Activated CD4-positive, CD25-positive, alpha-beta regulatory T cell treated with anti-CD3 and anti-CD28 coated beads, Interleukin-2, amount 50 U/mL, for 72 hours (primary cell): Measurements from ENCODE around the gene TEPSIN.
"Not testable (repeated sequence)": the region's sequence is repeated elsewhere in the genome, so short reads cannot be mapped to it uniquely, and the experiment has no call there.

Experiments
- DNase-seq: peaks from one replicate; pipeline ENCODE4 v3.0.0; 2021

The TEPSIN gene

GRCh38 chr17:81235822-81236740 is 2.8 kb downstream of the TEPSIN start:
- DNase-seq = no peak

- no peak for DNase-seq
These were observed 3.7 kb downstream of the TEPSIN start for GRCh38 chr17:81234940-81235821.

DNA sequence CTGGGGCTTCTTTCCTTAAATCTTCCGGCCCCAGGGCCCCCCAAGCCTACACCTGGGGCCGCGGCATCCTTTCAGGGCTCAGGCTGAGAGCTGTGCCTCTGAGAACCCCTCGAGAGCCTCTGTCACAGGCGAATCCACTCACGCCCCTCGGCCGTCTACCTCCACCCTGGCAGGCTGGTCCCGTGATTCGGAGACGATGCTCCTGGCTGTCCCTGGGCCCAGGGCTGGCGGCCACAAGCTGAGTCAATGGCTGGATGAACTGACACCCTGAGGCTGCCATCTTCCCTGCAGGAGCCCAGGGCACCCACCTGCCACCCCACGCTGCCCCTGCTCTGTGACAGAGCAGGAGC is 4.4 kb downstream of the TEPSIN start:
- DNase-seq = no peak

DNA sequence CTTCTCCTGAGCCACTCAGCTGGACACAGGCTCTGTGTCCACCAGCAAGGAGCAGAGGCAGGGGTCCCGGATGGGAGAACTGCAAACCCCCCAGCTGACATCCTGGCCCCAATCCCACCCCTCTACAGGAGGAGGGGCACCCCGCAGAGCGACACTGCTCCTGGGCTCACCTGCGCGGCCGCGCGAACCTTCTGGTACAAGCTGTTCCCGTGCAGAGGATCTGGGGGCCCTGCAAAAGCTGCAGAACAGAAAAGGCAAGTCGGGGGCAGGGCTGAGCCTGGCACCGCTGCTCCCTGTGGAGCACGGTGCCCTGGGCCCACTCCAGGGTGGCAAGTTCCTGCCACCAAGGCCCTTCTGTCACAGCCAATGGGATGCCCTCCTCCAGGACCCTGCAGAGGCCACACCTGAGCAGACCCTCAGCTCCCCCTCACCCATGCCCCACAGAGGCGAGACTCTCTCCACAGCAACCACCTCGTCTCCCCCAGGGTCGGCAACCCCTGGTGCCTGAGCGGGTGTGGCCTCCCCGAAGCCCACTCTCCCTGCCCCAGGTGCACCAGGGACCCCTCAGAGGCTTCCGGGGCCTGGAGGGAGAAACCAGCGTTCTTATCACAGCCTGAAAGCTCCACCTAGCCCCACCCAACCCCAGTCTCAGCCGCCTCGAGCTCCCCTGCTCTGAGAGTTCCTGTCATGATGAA is 4.9 kb downstream of the TEPSIN start:
- no peak for DNase-seq

- DNase-seq = no peak
These were observed 5.5 kb downstream of the TEPSIN start for GRCh38 chr17:81233316-81233715.

- DNase-seq = no peak
These were observed 6.1 kb downstream of the TEPSIN start for GRCh38 chr17:81232616-81233241.

DNA sequence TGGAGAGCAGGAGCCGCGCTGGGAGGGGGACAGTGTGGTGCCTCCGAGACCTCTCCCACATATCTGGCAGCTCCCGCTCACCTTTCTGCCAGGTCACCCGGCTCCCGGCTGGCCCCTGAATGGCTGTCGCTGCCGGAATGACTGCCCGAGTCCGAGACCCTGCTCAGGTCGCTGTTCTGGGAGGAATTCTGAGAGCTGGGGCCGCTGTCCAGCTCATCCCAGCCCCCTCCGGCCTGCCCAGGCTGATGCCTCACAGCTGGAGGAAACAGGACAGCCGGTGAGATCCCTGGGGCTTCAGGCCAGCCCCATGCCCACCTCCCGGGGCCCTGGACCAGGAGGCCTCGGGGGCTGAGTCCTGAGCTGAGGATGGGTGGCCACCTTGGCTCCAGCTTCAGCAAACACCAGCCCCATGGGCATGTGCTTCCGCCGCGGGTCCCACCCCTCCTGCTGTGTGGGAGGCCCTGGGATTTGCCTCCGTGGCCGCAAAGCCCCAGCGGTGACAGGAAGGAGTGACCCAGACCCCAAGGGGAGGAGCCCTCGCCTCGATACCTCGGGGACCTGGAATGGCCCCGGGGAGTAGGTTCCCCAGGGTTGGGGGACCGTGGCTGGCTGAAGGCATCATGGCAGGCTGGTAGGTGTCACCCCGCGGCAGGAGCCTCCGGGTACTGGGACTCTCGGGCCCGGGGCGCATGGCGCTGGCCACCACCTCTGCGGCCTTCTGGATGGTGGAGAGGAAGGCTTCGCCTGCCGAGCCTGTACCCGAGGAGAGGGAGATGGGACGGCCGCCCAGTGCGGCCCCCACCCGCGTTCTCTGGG is 6.9 kb downstream of the TEPSIN start:
- DNase-seq = no peak

DNA sequence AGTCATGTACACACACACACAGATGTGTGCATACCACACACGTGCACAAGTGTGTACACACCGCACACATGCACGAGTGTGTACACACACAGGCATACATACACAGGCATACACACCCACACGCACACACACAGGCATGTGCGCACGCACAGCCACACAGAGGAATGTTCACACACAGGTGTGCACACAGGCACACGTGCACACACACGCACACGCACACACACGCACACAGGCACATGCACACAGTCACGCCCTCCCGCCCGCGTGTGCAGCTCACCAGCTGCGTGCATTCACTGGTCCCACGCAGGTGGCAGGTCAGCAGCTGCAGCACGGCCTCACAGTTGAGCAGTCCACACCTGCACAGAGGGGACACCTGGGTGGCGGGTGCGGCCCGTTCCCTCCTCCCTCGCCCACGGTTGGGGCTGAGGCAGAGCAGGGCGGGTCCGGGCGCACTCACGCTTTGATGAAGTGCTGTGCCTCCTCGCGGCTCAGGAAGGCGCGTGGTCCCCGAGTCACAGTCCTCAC is 7.7 kb downstream of the TEPSIN start:
- DNase-seq = no peak

DNA sequence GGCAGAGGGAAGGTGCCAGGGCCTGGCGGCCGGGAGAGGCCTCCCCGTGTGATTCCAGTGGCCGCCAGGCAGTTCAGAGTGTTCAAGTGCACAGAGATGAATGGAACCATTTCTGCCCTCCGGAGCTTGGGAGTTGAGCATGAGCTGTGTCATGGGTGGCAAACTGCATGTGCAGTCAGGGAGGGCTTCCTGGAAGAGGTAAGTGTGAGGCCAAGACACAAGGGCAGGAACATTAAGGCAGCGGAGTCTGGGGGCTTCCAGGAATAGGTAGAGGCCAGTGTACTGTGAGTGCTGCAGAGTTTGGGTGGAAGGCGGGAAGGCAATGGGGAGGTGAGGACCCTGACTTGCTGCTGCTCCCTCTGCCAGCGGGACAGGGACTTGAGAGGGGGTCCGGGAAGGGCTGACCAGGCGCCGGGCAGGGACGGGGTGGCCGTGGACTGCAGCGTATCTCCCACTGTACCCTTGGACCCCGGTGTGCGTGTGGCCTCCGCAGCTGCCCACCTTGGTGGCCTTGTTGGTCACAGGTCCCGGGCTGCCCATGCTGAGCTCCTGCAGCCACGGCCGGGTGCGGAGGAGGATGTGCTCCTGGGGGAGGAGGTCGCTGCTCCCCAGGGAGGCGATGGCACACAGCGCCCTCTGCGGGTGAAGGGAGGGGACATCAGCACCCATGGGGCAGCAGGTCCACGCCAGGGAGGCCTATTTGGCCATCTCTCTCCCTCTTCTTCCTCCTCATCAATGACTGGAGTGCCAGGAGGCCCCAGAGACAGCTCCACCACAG is 8.6 kb downstream of the TEPSIN start:
- DNase-seq = no peak

DNA sequence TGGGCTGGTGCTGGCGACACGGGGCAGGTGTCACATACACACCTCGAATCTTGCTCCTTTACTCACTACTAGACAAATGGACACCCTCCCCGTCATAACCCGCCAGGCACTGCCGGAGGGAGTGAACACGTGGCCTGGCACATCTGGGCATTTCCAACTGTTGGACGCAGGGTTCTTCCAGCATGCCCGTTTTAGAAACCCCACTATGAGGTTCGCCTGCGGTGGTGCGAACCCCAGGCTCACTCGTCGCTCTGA is 9.3 kb downstream of the TEPSIN start:
- no peak for DNase-seq

GRCh38 chr17:81228834-81229665 is 9.8 kb downstream of the TEPSIN start:
- DNase-seq = no peak

DNA sequence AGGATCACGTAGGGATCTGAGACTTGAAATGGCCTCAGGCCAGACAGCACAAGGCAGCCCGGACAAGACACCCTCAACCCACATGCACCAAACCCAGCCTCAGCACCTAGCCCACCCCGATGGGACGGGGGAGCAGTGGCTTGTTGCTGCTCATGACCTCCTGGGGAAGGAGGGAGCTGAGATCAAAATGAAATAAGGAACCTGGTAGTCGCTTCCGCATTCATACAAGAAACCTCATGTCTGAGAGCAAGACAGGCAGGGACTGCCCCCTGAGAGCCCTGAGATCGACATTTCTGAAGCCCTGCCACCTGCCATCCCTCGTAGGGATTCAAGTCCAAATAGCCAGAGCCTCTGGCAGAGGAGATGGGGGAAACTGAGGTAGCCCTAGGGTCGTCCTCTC is 10.4 kb downstream of the TEPSIN start:
- DNase-seq = no peak

DNA sequence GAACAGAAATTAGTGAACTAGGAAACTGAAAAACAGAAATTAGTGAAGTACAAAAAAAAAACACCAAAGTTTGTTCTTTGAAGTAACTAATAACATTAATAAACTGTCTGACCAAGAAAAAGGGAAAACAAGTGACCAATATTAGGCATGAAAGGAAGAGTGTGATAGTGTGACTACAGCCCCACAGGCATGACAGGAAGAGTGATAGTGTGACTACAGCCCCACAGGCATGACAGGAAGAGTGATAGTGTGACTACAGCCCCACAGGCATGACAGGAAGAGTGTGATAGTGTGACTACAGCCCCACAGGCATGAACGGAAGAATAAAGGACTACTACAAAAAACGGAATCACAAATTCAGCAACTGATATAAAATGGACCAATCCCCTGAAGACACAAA is 11.2 kb downstream of the TEPSIN start:
- not testable (repeated sequence) for DNase-seq

- DNase-seq = no peak
These were observed 15.1 kb downstream of the TEPSIN start for GRCh38 chr17:81223762-81224130.

DNA sequence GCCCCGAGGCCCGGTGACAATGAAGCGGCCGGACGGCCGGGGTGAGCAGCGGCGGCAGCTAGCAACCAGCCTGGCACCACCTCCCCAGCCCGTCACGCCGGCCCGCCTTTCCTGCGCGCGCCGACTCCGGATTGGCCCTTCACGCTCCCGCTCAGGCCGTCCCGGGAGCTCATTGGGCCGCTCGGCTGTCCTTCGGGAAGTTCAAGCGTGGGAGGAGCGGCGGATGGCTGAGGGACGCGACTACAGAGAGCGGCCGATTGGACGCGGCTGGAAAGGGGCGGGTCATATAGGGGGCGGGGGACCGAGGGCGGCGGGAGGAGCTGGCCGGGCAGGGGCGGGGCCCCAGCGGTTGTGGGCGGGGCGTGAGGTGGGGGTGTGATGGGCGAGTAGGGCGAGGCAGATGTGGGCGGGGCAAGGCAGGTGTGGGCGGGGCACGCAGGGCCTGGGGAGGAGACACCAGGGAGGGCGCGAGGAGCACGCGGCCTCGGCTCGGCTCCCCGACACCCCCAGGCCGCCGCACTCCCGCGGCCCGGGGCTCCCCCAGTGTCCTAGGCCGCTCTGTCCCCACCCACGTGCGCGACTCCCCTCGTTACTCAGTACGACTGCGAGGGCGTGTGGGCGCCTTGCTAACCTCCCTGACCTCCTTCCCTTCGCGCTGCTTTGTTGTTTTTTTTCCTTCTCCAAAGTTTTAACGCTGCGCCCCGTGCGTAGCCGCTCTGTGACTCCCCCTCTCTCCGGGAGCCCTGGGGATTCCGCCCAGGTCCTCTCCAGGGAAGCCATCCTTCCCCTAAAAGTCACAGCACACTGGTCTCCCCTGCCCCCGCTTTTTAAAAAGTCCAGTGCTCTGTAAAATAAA is 15.7 kb downstream of the TEPSIN start, which contains the start of gene CEP131:
TSS of gene CEP131 (minus strand) at position 60 of the 856 bp plus-strand sequence. CDS start 2,909 bp downstream, outside the sequence.
- peak; percentile 100 for DNase-seq

GRCh38 chr17:81222620-81222905 is 16.3 kb downstream of the TEPSIN start:
- DNase-seq = no peak

DNA sequence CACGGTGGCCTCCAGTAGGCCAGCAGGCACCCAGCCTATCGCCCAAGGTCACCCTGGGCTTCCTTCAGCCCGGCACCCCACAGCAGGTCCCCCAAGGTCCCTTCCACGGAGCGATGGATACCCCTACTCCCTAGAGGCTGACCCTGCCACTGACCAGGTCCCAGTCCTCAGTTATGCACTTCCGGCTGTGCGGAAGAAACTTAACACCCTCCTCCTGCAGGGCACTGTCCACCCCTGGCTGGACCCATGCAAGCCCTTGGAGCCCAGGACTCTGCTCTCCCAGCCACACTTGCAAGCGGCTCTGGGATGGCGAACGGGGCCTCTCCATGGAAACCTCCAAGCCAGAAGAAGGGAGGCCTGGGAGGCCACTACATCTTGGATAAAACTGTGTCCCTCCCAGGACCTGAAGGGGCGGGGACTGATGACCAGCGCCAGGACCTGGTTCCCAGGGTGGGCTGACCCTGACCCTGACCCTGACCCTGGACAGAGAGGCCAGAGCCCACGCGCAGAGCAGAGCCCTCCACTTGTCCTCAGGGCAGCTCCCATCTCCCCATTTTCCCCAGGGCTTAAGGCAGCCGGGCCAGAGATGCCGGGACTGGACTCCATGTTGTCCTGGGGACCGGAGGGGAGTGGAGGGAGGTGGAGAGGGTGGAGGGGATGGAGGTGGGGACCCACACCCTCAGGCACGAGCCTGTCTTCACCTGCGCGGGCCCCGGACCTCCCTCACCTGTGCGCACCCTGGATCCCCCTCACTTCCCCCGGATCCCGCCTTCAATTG is 16.8 kb downstream of the TEPSIN start:
- no peak for DNase-seq

DNA sequence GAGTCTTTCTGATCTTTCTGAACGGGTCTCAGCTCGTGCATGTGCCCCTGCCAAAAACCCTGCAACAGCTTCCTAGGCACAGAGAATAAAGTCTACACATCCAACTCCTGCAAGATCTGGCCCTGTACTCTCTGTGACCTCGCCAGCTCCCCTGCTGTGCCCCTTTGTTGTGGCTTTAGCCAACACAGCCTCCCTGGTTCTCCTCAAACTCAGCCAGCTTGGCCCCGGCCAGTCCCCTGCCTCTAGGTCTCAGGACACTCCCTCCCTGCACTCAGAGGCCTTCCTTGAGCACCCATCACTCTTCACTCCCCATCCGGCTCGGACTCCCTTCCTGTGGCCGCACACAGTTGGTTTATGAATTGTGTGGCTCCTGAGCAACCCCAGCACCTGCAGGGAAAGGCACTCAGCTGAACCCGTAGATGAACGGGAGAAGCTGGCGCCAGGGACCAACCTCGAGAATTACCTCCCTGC is 17.4 kb downstream of the TEPSIN start:
- DNase-seq = no peak
